ENCODE measurements around the gene PRUNE1.

PRUNE1 gene

DNA sequence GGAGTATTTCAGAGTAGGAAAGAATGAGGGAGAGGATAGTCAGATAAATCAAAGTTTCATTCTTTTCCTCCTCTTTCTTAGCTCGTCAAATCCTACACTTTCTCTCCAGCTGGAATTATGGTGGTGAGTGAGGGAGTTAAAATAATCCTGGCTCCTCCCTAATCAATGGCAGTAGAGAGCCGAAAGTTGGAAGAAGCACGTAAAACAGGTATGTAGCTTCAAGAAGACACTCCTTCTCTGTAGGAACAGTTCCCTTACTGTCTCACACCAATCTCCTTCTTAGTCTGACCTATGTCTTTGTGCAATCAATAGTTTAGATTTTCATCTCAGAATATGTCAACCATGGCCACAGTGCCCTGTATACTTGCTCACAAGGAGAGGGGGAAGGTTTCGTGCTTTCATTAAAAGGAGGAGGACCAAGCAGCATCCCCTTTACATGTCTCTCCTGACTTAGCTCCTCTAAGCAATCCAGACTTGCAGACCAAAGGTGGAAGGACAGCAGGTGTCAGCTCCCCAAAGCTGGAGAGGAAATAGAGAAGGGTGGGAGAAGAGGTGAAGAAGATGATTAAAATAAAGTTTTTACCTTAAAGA is 2.4 kb upstream of the PRUNE1 start:
- DNase-seq (ENCODE audit: extremely low spot score) = no peak
- ChIA-PET POLR2A (interaction anchor here (0.8 to 2.7 kb wide), 20 partner anchors 7 to 427 kb away, joined by 3 to 20 read pairs (median 7); partner anchors contain the start of genes ANXA9, C1orf56, CERS2 and ENSA), CTCF (interaction anchor here (0.5 to 3.1 kb wide), 18 partner anchors 9 to 446 kb away, joined by 3 to 63 read pairs (median 4); partner anchors contain the start of genes ANXA9, GABPB2 and TNFAIP8L2)
- no peak for TF ChIP-seq LEF1 (IDR thresholded peaks at IDR 0.05; ENCODE audit: borderline replicate concordance)
- no peak for TF ChIP-seq FOXA1 (IDR thresholded peaks at IDR 0.05)
- TF ChIP-seq ZNF384 (IDR thresholded peaks at IDR 0.05) = no peak
- no peak for TF ChIP-seq SP1 (IDR thresholded peaks at IDR 0.05)
- no peak for TF ChIP-seq SUZ12 (IDR thresholded peaks at IDR 0.05)
- TF ChIP-seq L3MBTL2 (conservative IDR thresholded peaks at IDR 0.05) = no peak
- no peak for TF ChIP-seq BHLHE40 (IDR thresholded peaks at IDR 0.05; ENCODE audit: borderline replicate concordance)
- no peak for TF ChIP-seq FOXM1 (IDR thresholded peaks at IDR 0.05; ENCODE audit: borderline replicate concordance)
- no peak for TF ChIP-seq NFRKB (IDR thresholded peaks at IDR 0.05)

DNA sequence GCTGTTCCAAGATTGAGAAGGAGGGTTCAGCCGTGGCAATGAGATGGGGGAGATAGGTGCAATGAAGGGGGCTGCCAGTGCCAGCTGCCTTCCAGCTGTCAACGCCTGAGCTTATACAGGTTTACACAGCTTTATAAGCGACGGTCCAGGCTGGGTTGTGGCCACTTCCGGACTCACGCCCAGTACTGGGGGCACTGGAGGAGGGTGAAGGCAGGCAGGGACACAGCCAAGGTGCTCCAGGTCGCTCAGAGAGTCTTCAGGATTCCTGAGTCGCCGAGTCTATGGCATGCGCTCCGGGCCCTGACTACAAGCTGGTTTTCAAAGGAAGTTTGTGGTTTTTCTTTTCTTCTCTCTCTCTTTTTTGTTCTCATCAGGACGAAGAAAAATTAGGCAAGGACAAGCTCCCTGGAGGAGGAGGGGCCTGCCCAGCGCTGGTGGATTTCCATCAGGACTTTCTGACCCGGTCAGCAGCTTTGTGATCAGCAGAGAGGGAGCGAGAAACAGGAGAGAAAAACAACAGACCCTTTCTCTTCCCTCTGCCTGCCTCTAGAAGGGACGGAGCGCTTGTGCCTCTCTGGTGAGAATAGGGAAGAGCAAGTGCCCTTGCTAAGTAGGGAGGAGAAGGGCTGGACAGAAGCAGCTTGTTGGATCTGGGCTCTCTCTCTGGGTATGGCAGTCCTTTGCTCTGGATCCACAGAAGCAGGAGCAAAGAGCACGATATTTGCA is 1.8 kb upstream of the PRUNE1 start, which contains the start of gene MINDY1:
Gene MINDY1 (minus strand): TSS at position 576 of the 726 bp plus-strand sequence. CDS start 4,285 bp downstream, outside the sequence.
- DNase-seq (ENCODE audit: extremely low spot score) = peak; percentile 87
- TF ChIP-seq L3MBTL2 (conservative IDR thresholded peaks at IDR 0.05) (peak; percentile 36), ELF4 (IDR thresholded peaks at IDR 0.05) (peak; percentile 37; the same call in 1 of the 2 replicates), TARDBP (IDR thresholded peaks at IDR 0.05) (no peak)
- ChIA-PET POLR2A (interaction anchor here (0.7 to 2.7 kb wide), 26 partner anchors 8 to 491 kb away, joined by 3 to 20 read pairs (median 5); partner anchors contain the start of genes ANXA9, ARNT, C1orf56 and CERS2), CTCF (interaction anchor here (0.5 to 3.1 kb wide), 16 partner anchors 10 to 445 kb away, joined by 3 to 63 read pairs (median 4); partner anchors contain the start of genes ANXA9 and TNFAIP8L2)

DNA sequence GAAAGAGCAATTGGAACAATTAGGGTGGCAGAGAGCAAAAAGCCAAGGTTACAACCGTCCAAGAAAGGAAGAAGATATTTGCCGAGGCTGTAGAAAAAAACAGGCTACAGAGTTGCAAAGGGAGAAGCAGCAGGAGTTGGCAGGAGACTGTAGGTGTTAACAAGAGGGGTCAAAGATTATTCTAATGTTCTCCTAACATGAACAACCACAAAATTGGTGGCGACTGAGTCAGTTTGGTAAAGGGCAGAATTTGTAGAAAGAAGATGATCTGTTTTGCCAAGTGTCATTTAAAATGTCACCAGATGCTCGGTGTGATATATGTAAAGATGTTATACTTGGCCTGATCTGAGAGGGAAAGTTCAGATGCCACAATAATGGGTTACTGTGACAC is 401 bp upstream of the PRUNE1 start:
- no peak for DNase-seq (ENCODE audit: extremely low spot score)
- TF ChIP-seq NFRKB (IDR thresholded peaks at IDR 0.05) = no peak
- no peak for TF ChIP-seq SUZ12 (IDR thresholded peaks at IDR 0.05)
- TF ChIP-seq, protein P1, sequence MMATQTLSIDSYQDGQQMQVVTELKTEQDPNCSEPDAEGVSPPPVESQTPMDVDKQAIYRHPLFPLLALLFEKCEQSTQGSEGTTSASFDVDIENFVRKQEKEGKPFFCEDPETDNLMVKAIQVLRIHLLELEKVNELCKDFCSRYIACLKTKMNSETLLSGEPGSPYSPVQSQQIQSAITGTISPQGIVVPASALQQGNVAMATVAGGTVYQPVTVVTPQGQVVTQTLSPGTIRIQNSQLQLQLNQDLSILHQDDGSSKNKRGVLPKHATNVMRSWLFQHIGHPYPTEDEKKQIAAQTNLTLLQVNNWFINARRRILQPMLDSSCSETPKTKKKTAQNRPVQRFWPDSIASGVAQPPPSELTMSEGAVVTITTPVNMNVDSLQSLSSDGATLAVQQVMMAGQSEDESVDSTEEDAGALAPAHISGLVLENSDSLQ (IDR thresholded peaks at IDR 0.05) = no peak
- TF ChIP-seq CTBP1 (IDR thresholded peaks at IDR 0.05; ENCODE audit: borderline replicate concordance) = no peak
- ChIA-PET POLR2A (interaction anchor here (0.7 to 2.2 kb wide), 3 partner anchors 9 to 182 kb away, joined by 3 to 14 read pairs (median 7); partner anchors contain the start of gene VPS72), CTCF (interaction anchor here (3.1 kb wide), 1 partner anchor 29 kb away, joined by 51 read pairs; the partner anchor contains the start of gene ANXA9)

DNA sequence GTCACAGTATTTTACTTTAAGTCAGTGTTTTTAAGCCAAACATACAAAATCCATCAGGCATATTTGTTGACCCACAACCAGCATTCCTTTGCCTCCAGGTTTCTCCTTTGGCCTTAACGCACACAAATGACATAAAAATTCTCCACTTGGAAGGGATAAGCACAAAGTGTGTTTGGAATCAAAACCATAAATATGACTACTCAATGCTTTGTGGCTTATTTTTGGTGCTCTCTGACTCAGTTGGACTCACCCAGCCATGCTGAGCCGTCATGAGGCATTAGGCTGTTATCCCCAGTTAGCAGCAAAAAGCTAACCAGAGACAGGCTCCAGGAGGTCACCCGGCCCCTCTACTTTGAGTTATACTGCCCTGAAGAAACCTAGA is 948 bp downstream of the PRUNE1 start:
- POLR2A ChIA-PET = no interaction called here
- CTCF ChIA-PET = interaction anchor here (0.8 to 1.4 kb wide), 2 partner anchors 13 to 63 kb away, joined by 3 to 4 read pairs; no protein-coding TSS in a partner anchor

DNA sequence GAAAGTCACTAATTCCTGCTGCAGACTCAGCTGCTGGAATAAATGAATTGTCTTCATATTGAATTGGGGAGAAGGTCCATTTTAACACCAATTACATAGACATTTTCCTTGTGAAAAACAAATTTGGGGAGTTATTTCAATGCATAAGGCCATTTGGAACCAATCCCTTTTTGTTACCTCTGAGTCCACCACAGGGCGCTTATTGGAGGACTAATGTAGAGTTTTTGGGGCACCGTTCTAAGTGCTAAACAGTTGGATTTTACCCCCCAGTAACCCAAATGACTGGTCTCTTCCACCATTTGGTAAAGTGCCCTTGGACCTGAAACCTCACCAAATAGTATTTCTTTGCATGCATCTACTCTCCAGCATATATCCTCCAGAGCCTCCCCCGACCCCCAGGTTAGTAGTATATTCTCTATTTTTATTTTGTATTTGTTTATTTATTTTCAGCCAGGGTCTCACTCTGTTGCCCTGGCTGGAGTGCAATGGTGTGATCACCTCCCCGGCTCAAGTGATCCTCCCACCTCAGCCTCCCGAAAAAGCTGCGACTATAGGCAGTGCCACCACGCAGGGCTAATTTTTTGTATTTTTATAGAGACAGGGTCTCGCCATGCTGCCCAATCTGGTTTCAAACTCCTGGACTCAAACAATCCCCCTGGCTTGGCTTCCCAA is 1.6 kb downstream of the PRUNE1 start:
- no peak for TF ChIP-seq TARDBP (IDR thresholded peaks at IDR 0.05)
- TF ChIP-seq SUZ12 (IDR thresholded peaks at IDR 0.05) = no peak
- no peak for TF ChIP-seq ARNT (IDR thresholded peaks at IDR 0.05)
- no peak for TF ChIP-seq NFRKB (IDR thresholded peaks at IDR 0.05)
- DNase-seq (ENCODE audit: extremely low spot score) = no peak
- ChIA-PET POLR2A (no interaction called here), CTCF (interaction anchor here (0.7 to 1.4 kb wide), 4 partner anchors 14 to 63 kb away, joined by 3 to 4 read pairs (median 3); no protein-coding TSS in a partner anchor)

More for the DNA sequence above, 948 bp downstream of the PRUNE1 start:
- TF ChIP-seq L3MBTL2 (conservative IDR thresholded peaks at IDR 0.05) = no peak
- TF ChIP-seq BHLHE40 (IDR thresholded peaks at IDR 0.05; ENCODE audit: borderline replicate concordance) = no peak
- TF ChIP-seq FOXA1 (IDR thresholded peaks at IDR 0.05) = no peak
- no peak for TF ChIP-seq ELF4 (IDR thresholded peaks at IDR 0.05)
- TF ChIP-seq ARNT (IDR thresholded peaks at IDR 0.05) = no peak
- no peak for TF ChIP-seq SP1 (IDR thresholded peaks at IDR 0.05)
- TF ChIP-seq NFRKB (IDR thresholded peaks at IDR 0.05) = no peak
- no peak for TF ChIP-seq HDGF (IDR thresholded peaks at IDR 0.05; ENCODE audit: borderline replicate concordance)
- TF ChIP-seq ZNF384 (IDR thresholded peaks at IDR 0.05) = no peak
- TF ChIP-seq, protein P1 (IDR thresholded peaks at IDR 0.05) = no peak
- TF ChIP-seq LEF1 (IDR thresholded peaks at IDR 0.05; ENCODE audit: borderline replicate concordance) = no peak
- TF ChIP-seq TARDBP (IDR thresholded peaks at IDR 0.05) = no peak
- TF ChIP-seq FOXM1 (IDR thresholded peaks at IDR 0.05; ENCODE audit: borderline replicate concordance) = no peak
- TF ChIP-seq SUZ12 (IDR thresholded peaks at IDR 0.05) = no peak
- DNase-seq (ENCODE audit: extremely low spot score) = no peak

DNA sequence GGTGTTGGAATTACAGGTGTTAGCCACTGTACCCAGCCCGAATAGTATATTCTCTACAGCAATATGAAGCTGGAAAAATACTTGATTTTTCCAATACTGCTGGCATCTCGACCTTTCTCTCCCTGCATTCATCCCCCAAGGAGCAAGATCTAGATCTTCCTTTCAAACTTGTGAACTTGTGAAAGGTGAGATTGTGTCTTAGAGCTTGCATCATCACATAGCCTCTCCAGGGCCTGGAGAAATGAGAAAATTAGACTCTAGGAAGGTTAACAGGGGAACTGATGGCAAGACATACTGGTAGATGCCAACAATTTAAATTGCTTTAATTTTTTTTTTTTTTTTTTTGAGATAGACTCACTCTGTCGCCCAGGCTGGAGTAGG is 2.1 kb downstream of the PRUNE1 start:
- TF ChIP-seq NFRKB (IDR thresholded peaks at IDR 0.05) (no peak), L3MBTL2 (conservative IDR thresholded peaks at IDR 0.05) (no peak), TARDBP (IDR thresholded peaks at IDR 0.05) (no peak), ZNF384 (IDR thresholded peaks at IDR 0.05) (no peak), SUZ12 (IDR thresholded peaks at IDR 0.05) (no peak), HDGF (IDR thresholded peaks at IDR 0.05; ENCODE audit: borderline replicate concordance) (no peak), FOXK2 (IDR thresholded peaks at IDR 0.05) (no peak), LEF1 (IDR thresholded peaks at IDR 0.05; ENCODE audit: borderline replicate concordance) (no peak), BHLHE40 (IDR thresholded peaks at IDR 0.05; ENCODE audit: borderline replicate concordance) (no peak), ELF4 (IDR thresholded peaks at IDR 0.05) (no peak), CTBP1 (IDR thresholded peaks at IDR 0.05; ENCODE audit: borderline replicate concordance) (no peak), FOXM1 (IDR thresholded peaks at IDR 0.05; ENCODE audit: borderline replicate concordance) (no peak), FOXA1 (IDR thresholded peaks at IDR 0.05) (no peak), ARNT (IDR thresholded peaks at IDR 0.05) (no peak), SP1 (IDR thresholded peaks at IDR 0.05) (no peak)
- TF ChIP-seq, protein P1 (IDR thresholded peaks at IDR 0.05) = no peak
- ChIA-PET CTCF (interaction anchor here (0.7 to 0.8 kb wide), 2 partner anchors 14 kb away, joined by 3 read pairs; no protein-coding TSS in a partner anchor), POLR2A (no interaction called here)
- no peak for DNase-seq (ENCODE audit: extremely low spot score)
